Activated CD8-positive, alpha-beta T cell treated with anti-CD3 and anti-CD28 coated beads, Interleukin-2, amount 10 ng/mL, durations not matched to agents 7 days and 5 days (primary cell): Measurements from ENCODE around the gene VPS13A. TPM values are rescaled to one million over a fixed set of nuclear protein-coding genes. Genes with fewer than 3 reads are reported as not detected.
"Not testable (repeated sequence)": the region's sequence is repeated elsewhere in the genome, so short reads cannot be mapped to it uniquely, and the experiment has no call there.

ENCODE experiments used
- ATAC-seq: fragments of 150-1000 bp; cut with Tn5 transposase; one replicate; pipeline ENCODE4 v1.10.0; 2021; ENCODE audit warnings: moderate library complexity
- CTCF ChIA-PET: fragments of 350-600 bp; sonication (Branson Sonifier 250); formaldehyde crosslinking; loops from one replicate; lab custom pipeline; 2021; ENCODE audit warnings: antibody characterized with exemption; lab: Charles Lee
- POLR2A ChIA-PET: fragments of 350-600 bp; sonication (Branson Sonifier 250); formaldehyde crosslinking; loops from one replicate; lab custom pipeline; 2021; ENCODE audit warnings: antibody characterized with exemption; lab: Charles Lee
- DNase-seq: peaks from one replicate; pipeline ENCODE4 v3.0.0-alpha.2; 2020
- H3K27ac Mint-ChIP-seq: one replicate; pipeline ENCODE4 v1.8.0; 2021; ENCODE audit warnings: mild to moderate bottlenecking, mixed read lengths
- H3K27me3 Mint-ChIP-seq: one replicate; pipeline ENCODE4 v1.8.0; 2021; ENCODE audit warnings: low read depth, mixed read lengths
- H3K36me3 Mint-ChIP-seq: one replicate; pipeline ENCODE4 v1.8.0; 2021; ENCODE audit warnings: low read depth, mixed read lengths
- H3K4me1 Mint-ChIP-seq: one replicate; pipeline ENCODE4 v1.8.0; 2021; ENCODE audit warnings: low read depth, mixed read lengths
- H3K4me3 Mint-ChIP-seq: one replicate; pipeline ENCODE4 v1.8.0; 2021; ENCODE audit warnings: mild to moderate bottlenecking, mixed read lengths
- H3K9me3 Mint-ChIP-seq: one replicate; pipeline ENCODE4 v1.8.0; 2022; ENCODE audit warnings: mixed read lengths; ENCODE audit not compliant: insufficient read depth
- total RNA-seq, 2 experiments: library from RNA; stranded (reverse); gene quantifications; one replicate each; pipeline ENCODE4 v1.2.3, GENCODE V29; 2021

Gene VPS13A
- total RNA-seq, 2 experiments from 2014 or later, result 39.4 to 40.2 TPM

- H3K9me3 Mint-ChIP-seq, ATAC-seq, H3K4me3 Mint-ChIP-seq, DNase-seq, H3K4me1 Mint-ChIP-seq, POLR2A ChIA-PET, CTCF ChIA-PET, H3K27me3 Mint-ChIP-seq, H3K27ac Mint-ChIP-seq: not testable (repeated sequence)
- peaks cover 52% of the 10 kb centered on the region for H3K36me3 Mint-ChIP-seq
Measured at GRCh38 chr9:77267762-77268161, 90.4 kb downstream of the VPS13A start.

- POLR2A ChIA-PET, result no interaction called here
- H3K36me3 Mint-ChIP-seq, result peaks cover 23% of the 10 kb centered on the region
- H3K4me1 Mint-ChIP-seq, result no peaks in the 10 kb centered on the region
Measured at GRCh38 chr9:77271023-77271690, 93.8 kb downstream of the VPS13A start.

GRCh38 chr9:77276799-77277198, 99.5 kb downstream of the VPS13A start:
- CTCF ChIA-PET, result no interaction called here
- ATAC-seq (no peak), DNase-seq (no peak)
- H3K36me3 Mint-ChIP-seq, result peaks cover 6% of the 10 kb centered on the region
- POLR2A ChIA-PET, result no interaction called here
- no peaks in the 10 kb centered on the region for H3K9me3 Mint-ChIP-seq
- H3K4me1 Mint-ChIP-seq, result no peaks in the 10 kb centered on the region
- H3K4me3 Mint-ChIP-seq, result no peak overlapping the region
- H3K27me3 Mint-ChIP-seq, result no peaks in the 10 kb centered on the region
- H3K27ac Mint-ChIP-seq, result no peak overlapping the region

More at GRCh38 chr9:77271023-77271690, 93.8 kb downstream of the VPS13A start:
- DNase-seq (no peak), ATAC-seq (no peak)
- Mint-ChIP-seq H3K9me3 (no peaks in the 10 kb centered on the region), H3K27ac (no peak overlapping the region), H3K27me3 (no peaks in the 10 kb centered on the region), H3K4me3 (no peak overlapping the region)
- CTCF ChIA-PET, result no interaction called here

GRCh38 chr9:77277719-77278118, 100.4 kb downstream of the VPS13A start:
- no peaks in the 10 kb centered on the region for H3K9me3 Mint-ChIP-seq
- no peak for DNase-seq
- peaks cover 7% of the 10 kb centered on the region for H3K36me3 Mint-ChIP-seq
- ChIA-PET CTCF (no interaction called here), POLR2A (no interaction called here)
- H3K27me3 Mint-ChIP-seq, result no peaks in the 10 kb centered on the region
- H3K4me3 Mint-ChIP-seq, result no peak overlapping the region
- no peaks in the 10 kb centered on the region for H3K4me1 Mint-ChIP-seq
- ATAC-seq, result no peak
- no peak overlapping the region for H3K27ac Mint-ChIP-seq

GRCh38 chr9:77283991-77284390, 106.7 kb downstream of the VPS13A start:
- ATAC-seq (no peak), DNase-seq (no peak)
- Mint-ChIP-seq H3K4me1 (no peaks in the 10 kb centered on the region), H3K4me3 (no peak overlapping the region), H3K36me3 (peaks cover 45% of the 10 kb centered on the region), H3K27ac (no peak overlapping the region), H3K9me3 (peaks cover 15% of the 10 kb centered on the region), H3K27me3 (no peaks in the 10 kb centered on the region)
- ChIA-PET CTCF (interaction anchor here (1.0 to 1.1 kb wide), 2 partner anchors 7 to 25 kb away, joined by 3 read pairs; no protein-coding TSS in a partner anchor), POLR2A (no interaction called here)

GRCh38 chr9:77284616-77285015, 107.3 kb downstream of the VPS13A start:
- ChIA-PET POLR2A (no interaction called here), CTCF (no interaction called here)
- H3K9me3 Mint-ChIP-seq, result peaks cover 15% of the 10 kb centered on the region
- H3K36me3 Mint-ChIP-seq, result peaks cover 46% of the 10 kb centered on the region
- ATAC-seq, result no peak
- no peaks in the 10 kb centered on the region for H3K27me3 Mint-ChIP-seq
- no peak overlapping the region for H3K4me3 Mint-ChIP-seq
- H3K4me1 Mint-ChIP-seq, result no peaks in the 10 kb centered on the region
- no peak overlapping the region for H3K27ac Mint-ChIP-seq
- DNase-seq, result no peak

- H3K4me1 Mint-ChIP-seq, result no peaks in the 10 kb centered on the region
- peaks cover 15% of the 10 kb centered on the region for H3K9me3 Mint-ChIP-seq
- no peak overlapping the region for H3K4me3 Mint-ChIP-seq
- DNase-seq, result no peak
- POLR2A ChIA-PET, result no interaction called here
- no peak overlapping the region for H3K27ac Mint-ChIP-seq
- peaks cover 49% of the 10 kb centered on the region for H3K36me3 Mint-ChIP-seq
- CTCF ChIA-PET, result no interaction called here
- no peak for ATAC-seq
- no peaks in the 10 kb centered on the region for H3K27me3 Mint-ChIP-seq
Measured at GRCh38 chr9:77290373-77290772, 113.0 kb downstream of the VPS13A start.

- Mint-ChIP-seq H3K4me3 (no peak overlapping the region), H3K4me1 (no peaks in the 10 kb centered on the region), H3K36me3 (peaks cover 37% of the 10 kb centered on the region), H3K27ac (no peak overlapping the region), H3K27me3 (no peaks in the 10 kb centered on the region), H3K9me3 (peaks cover 15% of the 10 kb centered on the region)
- ChIA-PET POLR2A (no interaction called here), CTCF (interaction anchor here (0.6 to 0.8 kb wide), 3 partner anchors 8 to 57 kb away, joined by 3 read pairs; no protein-coding TSS in a partner anchor)
- DNase-seq, result no peak
- ATAC-seq, result no peak
Measured at GRCh38 chr9:77291714-77292113, 114.4 kb downstream of the VPS13A start.

GRCh38 chr9:77293949-77294348, 116.6 kb downstream of the VPS13A start:
- DNase-seq (no peak), ATAC-seq (no peak)
- Mint-ChIP-seq H3K27ac (no peak overlapping the region), H3K36me3 (peaks cover 21% of the 10 kb centered on the region), H3K4me3 (no peak overlapping the region), H3K27me3 (no peaks in the 10 kb centered on the region), H3K4me1 (no peaks in the 10 kb centered on the region), H3K9me3 (peaks cover 3% of the 10 kb centered on the region)
- CTCF ChIA-PET, result interaction anchor here (0.6 kb wide), 1 partner anchor 49 kb away, joined by 3 read pairs; no protein-coding TSS in a partner anchor
- POLR2A ChIA-PET, result no interaction called here

- Mint-ChIP-seq H3K27ac (no peak overlapping the region), H3K36me3 (peaks cover 25% of the 10 kb centered on the region), H3K4me1 (peaks cover 5% of the 10 kb centered on the region), H3K9me3 (no peaks in the 10 kb centered on the region), H3K4me3 (no peak overlapping the region), H3K27me3 (no peaks in the 10 kb centered on the region)
- DNase-seq, result no peak
- no peak for ATAC-seq
- ChIA-PET POLR2A (no interaction called here), CTCF (no interaction called here)
Measured at GRCh38 chr9:77304543-77304942, 127.2 kb downstream of the VPS13A start.

- no peak for DNase-seq
- Mint-ChIP-seq H3K36me3 (peaks cover 25% of the 10 kb centered on the region), H3K4me3 (no peak overlapping the region), H3K27ac (no peak overlapping the region), H3K4me1 (peaks cover 5% of the 10 kb centered on the region), H3K9me3 (no peaks in the 10 kb centered on the region), H3K27me3 (no peaks in the 10 kb centered on the region)
- POLR2A ChIA-PET, result interaction anchor here (0.5 kb wide), 1 partner anchor 265 kb away, joined by 3 read pairs; no protein-coding TSS in a partner anchor
- no peak for ATAC-seq
- CTCF ChIA-PET, result no interaction called here
Measured at GRCh38 chr9:77305622-77306400, 128.5 kb downstream of the VPS13A start.

GRCh38 chr9:77307166-77307565, 129.8 kb downstream of the VPS13A start:
- Mint-ChIP-seq H3K4me3 (no peak overlapping the region), H3K4me1 (peaks cover 5% of the 10 kb centered on the region), H3K9me3 (no peaks in the 10 kb centered on the region), H3K27me3 (no peaks in the 10 kb centered on the region), H3K27ac (no peak overlapping the region), H3K36me3 (peaks cover 30% of the 10 kb centered on the region)
- POLR2A ChIA-PET, result no interaction called here
- CTCF ChIA-PET, result interaction anchor here (0.7 kb wide), 1 partner anchor 16 kb away, joined by 3 read pairs; no protein-coding TSS in a partner anchor
- ATAC-seq (no peak), DNase-seq (no peak)
